Measurements from ENCODE around the gene DCD.
"Not testable (repeated sequence)": the region's sequence is repeated elsewhere in the genome, so short reads cannot be mapped to it uniquely, and the experiment has no call there.

DCD gene

GRCh38 chr12:54648265-54648664 is at the start of gene DCD:
DCD (minus strand) TSS chr12:54648365; CDS start chr12:54648303, 62 bp downstream.
- no peak for DNase-seq

- DNase-seq = no peak
Observed at GRCh38 chr12:54697851-54698250, 49.7 kb upstream of the DCD start.

GRCh38 chr12:54692353-54692752 is 44.2 kb upstream of the DCD start:
- DNase-seq = no peak

- DNase-seq = no peak
Observed at GRCh38 chr12:54689984-54690383, 41.8 kb upstream of the DCD start.

GRCh38 chr12:54689034-54689372 is 40.8 kb upstream of the DCD start:
- DNase-seq = peak; percentile 16

- no peak for DNase-seq
Observed at GRCh38 chr12:54688309-54689033, 40.3 kb upstream of the DCD start.

- DNase-seq = no peak
Observed at GRCh38 chr12:54684636-54685630, 36.8 kb upstream of the DCD start.

- DNase-seq = no peak
Observed at GRCh38 chr12:54683398-54683797, 35.2 kb upstream of the DCD start.

GRCh38 chr12:54682674-54683073 is 34.5 kb upstream of the DCD start:
- no peak for DNase-seq

- no peak for DNase-seq
Observed at GRCh38 chr12:54680374-54680773, 32.2 kb upstream of the DCD start.

GRCh38 chr12:54678131-54678530 is 30.0 kb upstream of the DCD start:
- DNase-seq = no peak

GRCh38 chr12:54667945-54668344 is 19.8 kb upstream of the DCD start:
- no peak for DNase-seq

- no peak for DNase-seq
Observed at GRCh38 chr12:54666008-54666407, 17.8 kb upstream of the DCD start.

GRCh38 chr12:54665022-54665635 is 17.0 kb upstream of the DCD start:
- DNase-seq = not testable (repeated sequence)

GRCh38 chr12:54663603-54664002 is 15.4 kb upstream of the DCD start:
- no peak for DNase-seq

- DNase-seq = no peak
Observed at GRCh38 chr12:54662026-54662425, 13.9 kb upstream of the DCD start.

GRCh38 chr12:54661048-54661447 is 12.9 kb upstream of the DCD start:
- no peak for DNase-seq

GRCh38 chr12:54660320-54660962 is 12.3 kb upstream of the DCD start:
- DNase-seq = no peak

GRCh38 chr12:54658306-54659264 is 10.4 kb upstream of the DCD start:
- peak; percentile 1 for DNase-seq

- DNase-seq = no peak
Observed at GRCh38 chr12:54657105-54657607, 9.0 kb upstream of the DCD start.

- DNase-seq = no peak
Observed at GRCh38 chr12:54654926-54655325, 6.8 kb upstream of the DCD start.

GRCh38 chr12:54653025-54653424 is 4.9 kb upstream of the DCD start:
- no peak for DNase-seq
